ENCODE results near the gene MID1IP1.

The MID1IP1 gene

DNA sequence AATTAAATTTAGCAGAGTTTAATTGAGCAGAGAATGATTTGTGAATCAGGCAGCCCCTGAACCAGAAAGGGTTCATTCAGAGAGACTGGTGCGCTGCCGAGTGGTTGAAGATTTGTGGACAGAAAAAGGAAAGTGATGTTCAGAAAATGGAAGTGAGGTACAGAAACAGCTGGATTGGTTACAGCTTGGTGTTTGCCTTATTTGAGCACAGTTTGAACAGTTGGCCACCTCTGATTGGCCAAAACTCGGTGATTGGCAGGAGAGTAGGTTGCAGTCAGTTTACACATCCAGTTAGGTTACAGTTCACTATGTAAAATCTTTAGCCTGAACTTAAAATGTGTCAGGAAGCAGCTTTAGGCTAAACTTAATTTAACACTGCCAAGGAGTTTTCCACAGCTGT, 14.9 kb downstream of the MID1IP1 start:
- no peak for DNase-seq (ENCODE audit: low read depth)

DNA sequence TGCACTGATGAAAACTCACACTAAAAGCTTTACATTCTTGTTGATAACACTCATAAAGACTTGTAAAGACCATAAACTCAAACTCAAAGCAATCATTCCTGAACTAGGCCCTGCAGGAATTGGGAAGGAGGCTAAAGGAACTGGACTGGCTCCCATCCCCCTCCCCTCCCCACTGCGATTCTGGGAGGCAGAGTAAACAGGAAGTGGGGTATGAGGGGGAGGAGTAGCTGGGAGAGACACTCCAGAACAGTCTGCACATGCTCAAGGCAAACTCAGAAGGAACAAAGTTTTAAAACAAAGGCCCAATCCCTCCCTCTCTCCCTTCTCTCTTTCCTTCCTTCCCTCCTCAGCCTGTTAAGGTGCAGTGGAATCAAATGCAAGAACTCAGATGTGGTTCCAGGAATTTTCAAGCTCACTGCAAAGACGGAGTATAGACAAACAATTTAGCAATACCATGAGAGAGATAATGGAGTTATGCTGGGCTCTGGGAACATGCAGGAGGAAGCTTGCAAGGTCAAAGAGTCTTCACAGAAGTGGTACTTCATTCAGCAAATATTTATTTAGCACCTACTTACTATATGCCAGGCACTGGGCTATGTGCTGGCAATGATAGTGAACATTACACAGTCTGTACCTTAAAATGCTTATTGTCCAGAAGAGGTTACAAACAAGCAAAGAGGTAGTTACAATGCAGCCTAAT, 15.9 kb downstream of the MID1IP1 start:
- DNase-seq (ENCODE audit: low read depth) = no peak

DNA sequence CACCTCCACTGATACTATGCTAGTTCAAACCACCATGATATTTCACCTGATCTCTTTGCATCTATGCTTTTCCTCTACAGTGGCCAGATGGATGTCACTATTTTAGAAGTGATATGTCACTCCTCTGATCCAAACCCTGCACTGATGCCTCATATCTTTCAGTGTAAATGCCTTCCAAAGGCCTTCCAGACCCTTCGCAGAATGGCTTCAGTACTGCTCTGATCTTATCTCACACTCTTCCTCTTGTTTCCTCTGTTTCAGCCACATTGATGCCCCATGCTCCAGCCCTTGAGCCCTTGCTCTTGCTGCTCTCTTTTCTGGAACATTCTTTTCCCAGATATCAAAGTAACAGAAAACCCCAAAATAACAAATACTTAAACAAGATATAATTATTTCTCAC, 17.9 kb downstream of the MID1IP1 start:
- DNase-seq (ENCODE audit: low read depth) = no peak

DNA sequence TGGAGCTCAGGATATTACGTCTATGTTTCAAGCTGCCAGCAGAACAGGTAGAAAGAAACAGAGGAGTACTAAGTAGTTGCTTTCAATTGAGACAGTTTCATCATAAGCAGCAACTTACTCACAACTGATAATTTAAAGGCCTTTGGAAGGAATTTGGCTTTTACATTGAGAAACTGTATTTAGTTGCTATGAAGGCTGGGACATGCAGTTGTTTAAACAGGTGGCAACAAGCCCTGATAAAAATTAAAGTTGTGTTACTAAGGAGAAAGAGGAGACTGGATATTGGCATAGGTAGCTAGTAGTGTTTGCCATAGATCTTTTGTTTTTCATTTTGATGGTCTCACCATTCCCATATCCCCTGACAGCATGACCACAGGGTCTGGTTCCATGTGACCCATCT, 18.4 kb downstream of the MID1IP1 start:
- no peak for DNase-seq (ENCODE audit: low read depth)

DNA sequence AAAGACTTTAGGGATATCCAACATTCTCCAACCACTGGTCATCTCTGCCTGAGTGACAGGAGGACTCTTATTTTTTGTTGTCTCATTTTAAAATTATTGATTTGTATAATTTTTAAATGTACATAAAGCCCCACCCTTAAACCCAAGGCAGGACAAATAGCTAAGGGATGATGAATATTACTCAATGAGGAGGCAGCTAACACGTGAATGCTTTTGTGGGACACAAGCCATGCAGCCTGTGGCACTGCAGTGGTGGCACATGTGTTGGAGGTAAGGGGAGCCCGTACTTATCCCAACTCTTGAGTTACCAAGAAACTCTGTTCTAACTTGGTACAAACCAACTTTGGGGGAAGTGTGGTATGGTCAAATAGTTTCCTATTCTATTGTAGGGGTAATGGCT, 19.5 kb downstream of the MID1IP1 start:
- no peak for DNase-seq (ENCODE audit: low read depth)

DNA sequence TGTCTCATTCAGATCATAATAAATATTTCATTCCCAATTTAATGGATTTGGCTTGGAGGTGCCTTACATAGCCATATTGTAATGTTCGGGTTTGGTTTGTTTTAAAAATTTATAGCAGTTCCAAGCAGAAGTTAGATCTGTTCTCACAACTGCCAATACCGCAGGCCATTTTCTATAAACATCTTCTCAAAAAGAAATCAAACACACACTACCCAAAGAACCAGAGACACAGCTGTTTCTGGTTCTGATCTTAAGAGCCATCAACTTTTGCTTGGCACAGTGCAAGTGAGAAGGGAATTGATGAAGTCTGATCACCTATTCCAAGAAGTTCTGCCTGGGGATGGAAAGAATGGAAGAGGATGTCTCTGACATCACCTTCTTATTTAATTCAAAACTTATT, 22.9 kb downstream of the MID1IP1 start:
- DNase-seq (ENCODE audit: low read depth) = no peak

DNA sequence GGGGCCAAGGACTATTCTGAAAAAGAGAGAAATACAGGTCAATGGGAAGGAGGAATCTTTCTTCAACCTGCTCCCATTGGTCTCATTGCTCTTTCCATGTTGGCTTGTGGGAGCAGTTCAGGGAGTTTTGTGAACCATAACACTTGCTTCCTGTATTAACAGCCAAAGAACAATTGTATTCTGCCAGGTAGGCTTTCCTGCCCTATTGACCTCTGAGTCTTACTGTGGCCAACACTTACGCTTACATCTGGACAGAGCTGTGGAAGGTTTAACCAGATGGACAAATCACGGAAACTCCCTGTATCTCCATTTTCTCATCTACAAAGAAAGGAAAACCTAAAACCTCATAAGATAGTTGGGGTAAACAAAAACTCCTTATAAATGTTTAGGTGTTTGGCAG, 30.7 kb downstream of the MID1IP1 start:
- no peak for DNase-seq (ENCODE audit: low read depth)

DNA sequence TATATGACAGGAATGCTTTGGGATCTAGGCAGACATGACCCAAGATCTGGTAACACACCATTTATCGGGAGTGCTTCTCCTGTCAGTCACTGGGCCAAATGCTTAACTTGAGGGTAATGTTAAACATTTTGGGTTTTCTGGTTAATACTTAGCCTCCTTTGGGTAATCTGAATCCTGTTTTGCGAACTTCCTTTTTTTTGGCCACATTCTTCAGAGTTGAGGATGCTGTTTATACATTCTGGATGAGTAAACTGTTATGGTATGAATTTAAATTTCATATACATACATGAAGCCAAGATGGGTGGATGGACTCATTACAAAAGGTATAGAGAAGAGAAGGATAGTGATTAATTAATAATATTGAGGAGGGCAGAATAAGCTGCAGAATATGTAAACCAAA, 36.1 kb downstream of the MID1IP1 start:
- no peak for DNase-seq (ENCODE audit: low read depth)

DNA sequence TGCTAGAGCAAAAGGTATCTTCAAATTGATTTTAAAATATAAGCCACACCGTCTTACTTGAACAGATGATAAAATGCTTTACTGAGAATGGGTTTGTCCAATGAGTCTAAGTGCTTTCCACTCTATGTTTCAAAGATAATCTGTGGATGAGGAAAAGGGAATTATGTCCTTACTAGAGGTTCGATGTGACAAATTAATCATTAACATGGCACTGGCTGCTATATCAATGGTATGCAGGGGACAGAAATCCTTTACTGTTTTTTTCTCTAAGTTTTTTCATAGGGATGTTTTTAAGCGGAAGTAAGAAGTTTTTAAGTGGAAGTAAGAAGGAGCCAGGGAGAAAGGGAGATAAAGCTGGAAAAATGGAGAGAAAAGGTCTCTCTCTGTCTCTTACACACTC, 38.0 kb downstream of the MID1IP1 start:
- DNase-seq (ENCODE audit: low read depth) = no peak

DNA sequence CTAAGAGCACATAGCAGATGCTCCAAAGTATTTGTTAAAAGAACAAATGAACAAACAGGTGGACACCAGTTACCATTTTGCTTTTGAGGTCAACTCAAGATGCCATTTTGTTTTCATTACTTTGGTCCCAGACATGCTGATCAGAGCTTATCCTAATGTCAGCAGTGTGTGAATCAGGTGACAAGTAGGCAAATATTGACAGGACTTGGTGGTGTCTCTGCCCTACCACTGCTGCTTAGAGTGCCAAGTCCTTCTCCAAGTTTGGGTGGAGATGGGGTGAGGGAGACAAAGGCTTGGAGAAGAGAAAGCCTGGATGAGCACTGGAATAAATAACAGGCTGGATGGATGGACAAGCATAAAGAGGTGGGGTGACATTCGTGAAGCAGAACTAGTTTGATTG, 38.7 kb downstream of the MID1IP1 start:
- no peak for DNase-seq (ENCODE audit: low read depth)

DNA sequence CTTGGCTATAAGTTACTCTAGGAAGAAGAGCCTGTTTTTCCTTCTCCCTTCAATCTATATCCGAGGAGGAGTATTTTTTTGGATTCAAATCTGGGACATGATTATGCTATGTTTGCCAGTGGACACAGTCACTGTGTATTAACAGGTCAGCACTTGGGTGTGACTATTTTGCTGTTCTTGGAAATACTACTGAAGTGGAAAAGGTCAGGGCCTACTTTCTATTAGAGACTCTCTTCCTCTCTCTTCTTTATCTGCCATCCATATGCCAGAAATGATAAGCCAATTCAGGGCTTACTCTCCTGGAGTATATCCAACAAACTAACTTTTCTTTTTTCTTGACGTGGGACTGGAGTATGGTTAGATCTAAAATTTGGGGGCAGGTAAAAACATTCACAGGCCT, 40.5 kb downstream of the MID1IP1 start:
- DNase-seq (ENCODE audit: low read depth) = no peak

DNA sequence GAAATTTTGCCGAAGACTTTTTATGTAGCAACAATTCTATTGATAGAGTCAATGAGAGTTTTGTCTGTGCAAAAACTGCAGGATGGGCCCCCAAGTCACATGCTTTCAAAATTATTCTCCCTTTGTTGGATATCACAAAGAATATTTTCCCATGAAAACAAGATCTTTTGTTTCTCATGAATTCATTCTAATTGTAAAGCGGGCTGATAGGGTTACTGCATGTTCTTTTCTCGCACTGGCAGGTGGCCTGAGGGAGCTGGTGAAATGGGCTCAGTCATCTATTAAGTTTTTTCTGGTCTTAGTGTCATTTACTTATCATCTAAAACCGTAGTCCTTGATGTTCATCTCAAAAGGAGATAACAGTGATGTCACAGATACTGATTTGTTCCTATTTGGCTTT, 44.2 kb downstream of the MID1IP1 start:
- DNase-seq (ENCODE audit: low read depth) = no peak

DNA sequence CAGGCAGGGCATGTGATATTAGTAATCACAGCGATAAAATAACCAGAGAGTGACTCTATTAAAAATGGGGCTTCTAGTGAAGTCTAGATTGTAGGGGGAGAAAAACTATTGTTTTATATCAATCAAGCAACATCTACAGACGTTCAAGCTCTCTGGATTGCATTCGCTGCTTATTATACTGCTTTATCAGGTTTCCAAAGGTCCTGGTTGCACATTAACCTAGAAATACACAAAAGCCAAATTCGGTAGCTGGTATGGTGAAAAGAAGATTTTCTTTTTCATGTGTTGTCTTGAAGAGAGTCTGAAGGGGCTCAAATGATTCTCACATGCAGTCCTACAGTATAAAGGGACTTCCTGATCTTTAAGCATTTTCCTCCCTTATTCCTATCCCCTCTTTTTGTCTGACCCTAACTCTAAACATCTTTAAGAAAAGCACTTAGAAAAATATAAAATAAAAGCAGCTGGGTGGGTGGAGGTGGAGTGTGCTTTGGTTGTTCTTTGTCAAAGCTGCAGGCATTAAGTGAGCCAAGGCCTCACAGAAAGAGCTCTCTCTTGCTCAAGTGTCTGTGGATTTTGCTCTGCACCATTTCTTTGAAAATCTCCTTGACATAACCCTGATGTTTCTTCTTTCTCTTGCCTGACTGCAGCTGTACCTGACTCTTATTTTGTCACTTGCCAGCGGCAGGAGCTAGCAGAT, 46.1 kb downstream of the MID1IP1 start:
- DNase-seq (ENCODE audit: low read depth) = no peak

DNA sequence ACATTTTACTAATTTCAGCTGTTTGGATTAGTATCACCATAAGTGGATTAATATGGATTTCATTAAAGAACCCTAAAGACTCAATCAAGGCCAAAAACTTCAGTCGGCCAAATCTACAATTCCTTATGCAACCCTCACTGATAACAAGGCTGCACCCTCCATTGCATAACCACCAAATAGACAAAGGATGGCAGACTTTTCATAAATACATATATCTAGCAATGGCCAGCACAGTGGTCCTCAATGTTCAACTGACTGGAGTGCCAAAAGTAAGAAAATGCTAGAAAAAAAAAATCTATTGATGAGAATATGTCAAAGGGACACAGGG, 46.6 kb downstream of the MID1IP1 start:
- DNase-seq (ENCODE audit: low read depth) = no peak

DNA sequence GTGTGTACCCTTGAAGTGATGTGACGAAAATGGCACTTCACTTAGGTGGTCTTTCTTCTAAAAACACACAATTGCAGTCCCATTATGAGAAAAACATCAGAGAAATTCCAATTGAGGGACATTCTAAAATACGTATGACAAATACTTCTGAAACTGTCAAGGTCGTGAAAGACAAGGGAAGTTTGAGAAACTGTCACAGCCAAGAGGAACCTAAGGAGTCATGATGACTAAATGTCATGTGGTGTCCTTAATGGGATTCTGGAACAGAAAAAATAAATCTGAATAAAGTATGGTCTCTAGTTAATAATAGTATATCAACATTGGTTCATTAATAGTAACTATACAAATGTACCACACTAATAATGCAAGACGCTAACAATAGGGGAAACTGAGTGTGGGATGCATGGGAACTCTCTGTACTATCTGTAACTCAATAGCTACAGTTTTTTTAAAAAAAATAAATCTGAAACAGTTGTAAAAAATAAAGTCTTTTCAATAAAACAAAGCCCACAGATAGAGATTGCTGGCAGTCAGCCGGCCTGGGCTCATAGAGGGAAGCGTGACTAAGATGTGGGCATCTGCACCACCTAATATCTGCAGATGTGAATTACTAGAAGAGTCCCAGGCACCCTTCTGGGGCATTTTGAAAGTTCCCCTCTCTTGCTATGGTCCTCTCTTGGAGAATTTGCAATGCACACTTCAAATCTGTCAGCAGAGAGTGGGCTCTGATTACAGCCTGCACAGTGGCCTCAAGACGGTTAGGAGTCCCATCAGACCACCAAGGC, 47.6 kb downstream of the MID1IP1 start:
- DNase-seq (ENCODE audit: low read depth) = no peak

DNA sequence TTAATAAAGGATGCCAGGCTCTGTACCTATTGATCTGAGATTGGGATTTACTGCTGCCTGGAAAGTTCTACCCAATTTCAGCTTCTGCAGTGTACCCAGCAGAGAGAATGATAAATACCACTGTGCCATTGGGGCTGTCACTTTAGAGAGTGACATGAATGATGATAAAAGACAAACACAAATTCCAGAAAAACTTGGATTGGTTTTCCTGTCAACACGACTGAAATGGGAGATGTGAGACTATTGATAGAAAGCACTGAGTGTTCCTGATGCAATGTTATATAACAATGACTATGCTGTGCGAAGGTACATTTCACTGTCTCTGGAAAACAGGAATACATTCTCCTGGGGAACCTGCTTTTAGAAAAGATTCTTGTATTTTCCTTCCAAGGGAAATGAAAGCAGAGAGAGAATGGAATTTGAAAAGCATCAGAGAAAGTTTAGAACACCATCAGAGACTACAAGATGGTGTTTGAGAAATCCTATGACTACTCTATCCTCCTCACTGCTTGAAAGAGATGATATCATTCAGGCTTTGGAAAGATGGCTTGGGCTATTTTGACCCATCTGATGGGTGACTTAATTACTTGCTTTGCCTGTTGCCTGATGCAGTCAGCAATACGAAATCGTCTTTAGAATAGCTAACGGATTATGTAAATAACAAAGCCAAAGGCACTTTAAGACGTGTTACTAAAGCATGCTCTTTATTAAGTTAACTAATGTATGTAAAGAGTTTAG, 49.7 kb downstream of the MID1IP1 start:
- no peak for DNase-seq (ENCODE audit: low read depth)

DNA sequence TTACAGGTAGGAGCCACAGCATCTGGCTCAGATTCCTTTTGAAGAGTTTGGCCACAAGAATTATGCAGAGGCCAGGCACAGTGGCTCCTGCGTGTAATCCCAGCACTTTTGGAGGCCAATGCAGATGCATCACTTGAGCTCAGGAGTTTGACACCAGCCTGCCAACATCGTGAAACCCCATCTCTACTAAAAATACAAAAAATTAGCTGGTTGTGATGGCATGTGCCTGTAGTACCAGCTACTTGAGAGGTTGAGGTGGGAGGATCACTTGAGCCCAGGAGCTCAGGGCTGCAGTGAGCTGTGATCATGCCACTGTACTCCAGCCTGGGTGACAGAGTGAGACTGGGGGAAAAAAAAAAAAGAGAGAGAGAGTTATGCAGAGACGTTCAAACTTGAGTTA, 53.0 kb downstream of the MID1IP1 start:
- DNase-seq (ENCODE audit: low read depth) = no peak
